ENCODE results near the gene TMEM181. TPM values are rescaled to one million over a fixed set of nuclear protein-coding genes. Genes with fewer than 3 reads are reported as not detected.

The TMEM181 gene
- total and polyA plus RNA-seq, 2 experiments from 2014 or later = 11.9 to 25.2 TPM

DNA sequence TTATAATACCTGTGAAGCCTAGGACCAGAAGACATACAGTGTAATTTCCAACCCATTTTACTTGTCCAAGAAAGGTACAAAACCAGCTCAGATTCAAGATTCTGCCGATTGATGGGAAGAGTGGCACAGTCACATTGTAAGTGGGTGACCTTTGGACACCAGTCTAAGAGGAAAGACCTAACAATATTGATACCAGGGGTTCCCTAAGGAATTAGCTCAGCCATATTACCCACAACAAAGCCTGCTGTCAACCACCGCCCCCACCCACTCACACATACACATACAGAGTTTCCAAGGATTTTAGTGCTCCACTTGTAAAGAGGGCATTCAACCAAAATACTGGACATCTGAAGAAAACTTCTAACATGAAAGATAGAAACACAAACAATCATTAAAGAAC is 27.9 kb upstream of the TMEM181 start:
- no peak for DNase-seq (ENCODE audit: low spot score)
- Mint-ChIP-seq H3K4me3 (no peak overlapping the region), H3K4me1 (peaks cover 2% of the 10 kb centered on the region; the same call in 1 of the 3 replicates), H3K36me3 (ENCODE audit: low read depth) (no peaks in the 10 kb centered on the region), H3K9me3 (peaks cover 13% of the 10 kb centered on the region), H3K27me3 (ENCODE audit: insufficient read depth, low read depth, poor library complexity) (peaks cover 12% of the 10 kb centered on the region), H3K27ac (no peak overlapping the region)
- Histone ChIP-seq H3K36me3 (ENCODE audit: insufficient read depth) (peaks cover 6% of the 10 kb centered on the region; the same call in 1 of the 2 replicates), H3K4me3 (no peak overlapping the region), H3K4me2 (no peak overlapping the region), H3K9me2 (ENCODE audit: insufficient read depth) (no peaks in the 10 kb centered on the region), H3K79me2 (replicated peaks; ENCODE audit: insufficient read depth) (no peaks in the 10 kb centered on the region), H4K20me1 (replicated peaks; ENCODE audit: insufficient read depth) (0 out of 2 replicates have a peak, but pooled peaks cover 6% of the 10 kb centered on the region), H3K27me3 (ENCODE audit: insufficient read depth) (0 out of 2 replicates have a peak, but pooled peaks cover 5% of the 10 kb centered on the region), H2AFZ (no peak overlapping the region), H3F3A (replicated peaks; ENCODE audit: low read depth) (no peaks in the 10 kb centered on the region), H3K27ac (ENCODE audit: low read depth) (no peak overlapping the region), H3K4me1 (ENCODE audit: insufficient read depth) (0 out of 2 replicates have a peak, but pooled peaks cover 3% of the 10 kb centered on the region)
- TF ChIP-seq CREB1 (CRISPR knock-in tag; IDR thresholded peaks at IDR 0.05; ENCODE audit: low read depth) = no peak
- TF ChIP-seq, protein P1, sequence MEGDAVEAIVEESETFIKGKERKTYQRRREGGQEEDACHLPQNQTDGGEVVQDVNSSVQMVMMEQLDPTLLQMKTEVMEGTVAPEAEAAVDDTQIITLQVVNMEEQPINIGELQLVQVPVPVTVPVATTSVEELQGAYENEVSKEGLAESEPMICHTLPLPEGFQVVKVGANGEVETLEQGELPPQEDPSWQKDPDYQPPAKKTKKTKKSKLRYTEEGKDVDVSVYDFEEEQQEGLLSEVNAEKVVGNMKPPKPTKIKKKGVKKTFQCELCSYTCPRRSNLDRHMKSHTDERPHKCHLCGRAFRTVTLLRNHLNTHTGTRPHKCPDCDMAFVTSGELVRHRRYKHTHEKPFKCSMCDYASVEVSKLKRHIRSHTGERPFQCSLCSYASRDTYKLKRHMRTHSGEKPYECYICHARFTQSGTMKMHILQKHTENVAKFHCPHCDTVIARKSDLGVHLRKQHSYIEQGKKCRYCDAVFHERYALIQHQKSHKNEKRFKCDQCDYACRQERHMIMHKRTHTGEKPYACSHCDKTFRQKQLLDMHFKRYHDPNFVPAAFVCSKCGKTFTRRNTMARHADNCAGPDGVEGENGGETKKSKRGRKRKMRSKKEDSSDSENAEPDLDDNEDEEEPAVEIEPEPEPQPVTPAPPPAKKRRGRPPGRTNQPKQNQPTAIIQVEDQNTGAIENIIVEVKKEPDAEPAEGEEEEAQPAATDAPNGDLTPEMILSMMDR (conservative IDR thresholded peaks at IDR 0.05; ENCODE audit: low read depth in 2 of 2) = no peak
- TF ChIP-seq ZNF331 (CRISPR knock-in tag; IDR thresholded peaks at IDR 0.05; ENCODE audit: low read depth) = no peak
- TF ChIP-seq, protein P2, sequence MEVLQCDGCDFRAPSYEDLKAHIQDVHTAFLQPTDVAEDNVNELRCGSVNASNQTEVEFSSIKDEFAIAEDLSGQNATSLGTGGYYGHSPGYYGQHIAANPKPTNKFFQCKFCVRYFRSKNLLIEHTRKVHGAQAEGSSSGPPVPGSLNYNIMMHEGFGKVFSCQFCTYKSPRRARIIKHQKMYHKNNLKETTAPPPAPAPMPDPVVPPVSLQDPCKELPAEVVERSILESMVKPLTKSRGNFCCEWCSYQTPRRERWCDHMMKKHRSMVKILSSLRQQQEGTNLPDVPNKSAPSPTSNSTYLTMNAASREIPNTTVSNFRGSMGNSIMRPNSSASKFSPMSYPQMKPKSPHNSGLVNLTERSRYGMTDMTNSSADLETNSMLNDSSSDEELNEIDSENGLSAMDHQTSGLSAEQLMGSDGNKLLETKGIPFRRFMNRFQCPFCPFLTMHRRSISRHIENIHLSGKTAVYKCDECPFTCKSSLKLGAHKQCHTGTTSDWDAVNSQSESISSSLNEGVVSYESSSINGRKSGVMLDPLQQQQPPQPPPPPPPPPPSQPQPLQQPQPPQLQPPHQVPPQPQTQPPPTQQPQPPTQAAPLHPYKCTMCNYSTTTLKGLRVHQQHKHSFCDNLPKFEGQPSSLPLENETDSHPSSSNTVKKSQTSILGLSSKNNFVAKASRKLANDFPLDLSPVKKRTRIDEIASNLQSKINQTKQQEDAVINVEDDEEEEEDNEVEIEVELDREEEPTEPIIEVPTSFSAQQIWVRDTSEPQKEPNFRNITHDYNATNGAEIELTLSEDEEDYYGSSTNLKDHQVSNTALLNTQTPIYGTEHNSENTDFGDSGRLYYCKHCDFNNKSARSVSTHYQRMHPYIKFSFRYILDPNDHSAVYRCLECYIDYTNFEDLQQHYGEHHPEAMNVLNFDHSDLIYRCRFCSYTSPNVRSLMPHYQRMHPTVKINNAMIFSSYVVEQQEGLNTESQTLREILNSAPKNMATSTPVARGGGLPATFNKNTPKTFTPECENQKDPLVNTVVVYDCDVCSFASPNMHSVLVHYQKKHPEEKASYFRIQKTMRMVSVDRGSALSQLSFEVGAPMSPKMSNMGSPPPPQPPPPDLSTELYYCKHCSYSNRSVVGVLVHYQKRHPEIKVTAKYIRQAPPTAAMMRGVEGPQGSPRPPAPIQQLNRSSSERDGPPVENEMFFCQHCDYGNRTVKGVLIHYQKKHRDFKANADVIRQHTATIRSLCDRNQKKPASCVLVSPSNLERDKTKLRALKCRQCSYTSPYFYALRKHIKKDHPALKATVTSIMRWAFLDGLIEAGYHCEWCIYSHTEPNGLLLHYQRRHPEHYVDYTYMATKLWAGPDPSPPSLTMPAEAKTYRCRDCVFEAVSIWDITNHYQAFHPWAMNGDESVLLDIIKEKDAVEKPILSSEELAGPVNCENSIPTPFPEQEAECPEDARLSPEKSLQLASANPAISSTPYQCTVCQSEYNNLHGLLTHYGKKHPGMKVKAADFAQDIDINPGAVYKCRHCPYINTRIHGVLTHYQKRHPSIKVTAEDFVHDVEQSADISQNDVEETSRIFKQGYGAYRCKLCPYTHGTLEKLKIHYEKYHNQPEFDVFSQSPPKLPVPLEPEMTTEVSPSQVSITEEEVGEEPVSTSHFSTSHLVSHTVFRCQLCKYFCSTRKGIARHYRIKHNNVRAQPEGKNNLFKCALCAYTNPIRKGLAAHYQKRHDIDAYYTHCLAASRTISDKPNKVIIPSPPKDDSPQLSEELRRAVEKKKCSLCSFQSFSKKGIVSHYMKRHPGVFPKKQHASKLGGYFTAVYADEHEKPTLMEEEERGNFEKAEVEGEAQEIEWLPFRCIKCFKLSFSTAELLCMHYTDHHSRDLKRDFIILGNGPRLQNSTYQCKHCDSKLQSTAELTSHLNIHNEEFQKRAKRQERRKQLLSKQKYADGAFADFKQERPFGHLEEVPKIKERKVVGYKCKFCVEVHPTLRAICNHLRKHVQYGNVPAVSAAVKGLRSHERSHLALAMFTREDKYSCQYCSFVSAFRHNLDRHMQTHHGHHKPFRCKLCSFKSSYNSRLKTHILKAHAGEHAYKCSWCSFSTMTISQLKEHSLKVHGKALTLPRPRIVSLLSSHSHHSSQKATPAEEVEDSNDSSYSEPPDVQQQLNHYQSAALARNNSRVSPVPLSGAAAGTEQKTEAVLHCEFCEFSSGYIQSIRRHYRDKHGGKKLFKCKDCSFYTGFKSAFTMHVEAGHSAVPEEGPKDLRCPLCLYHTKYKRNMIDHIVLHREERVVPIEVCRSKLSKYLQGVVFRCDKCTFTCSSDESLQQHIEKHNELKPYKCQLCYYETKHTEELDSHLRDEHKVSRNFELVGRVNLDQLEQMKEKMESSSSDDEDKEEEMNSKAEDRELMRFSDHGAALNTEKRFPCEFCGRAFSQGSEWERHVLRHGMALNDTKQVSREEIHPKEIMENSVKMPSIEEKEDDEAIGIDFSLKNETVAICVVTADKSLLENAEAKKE (CRISPR knock-in tag; IDR thresholded peaks at IDR 0.05) = no peak
- TF ChIP-seq JUNB (IDR thresholded peaks at IDR 0.05; ENCODE audit: unreplicated experiment) = no peak
- TF ChIP-seq, protein P3, sequence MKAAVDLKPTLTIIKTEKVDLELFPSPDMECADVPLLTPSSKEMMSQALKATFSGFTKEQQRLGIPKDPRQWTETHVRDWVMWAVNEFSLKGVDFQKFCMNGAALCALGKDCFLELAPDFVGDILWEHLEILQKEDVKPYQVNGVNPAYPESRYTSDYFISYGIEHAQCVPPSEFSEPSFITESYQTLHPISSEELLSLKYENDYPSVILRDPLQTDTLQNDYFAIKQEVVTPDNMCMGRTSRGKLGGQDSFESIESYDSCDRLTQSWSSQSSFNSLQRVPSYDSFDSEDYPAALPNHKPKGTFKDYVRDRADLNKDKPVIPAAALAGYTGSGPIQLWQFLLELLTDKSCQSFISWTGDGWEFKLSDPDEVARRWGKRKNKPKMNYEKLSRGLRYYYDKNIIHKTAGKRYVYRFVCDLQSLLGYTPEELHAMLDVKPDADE (IDR thresholded peaks at IDR 0.05) = no peak
- TF ChIP-seq POLR2AphosphoS5 (IDR thresholded peaks at IDR 0.05; ENCODE audit: low read depth) = no peak
- no peak for TF ChIP-seq EZH2phosphoT487 (IDR thresholded peaks at IDR 0.05; ENCODE audit: unreplicated experiment)
- no peak for ATAC-seq

Measured in GM23338 (cell line).